Activated CD8-positive, alpha-beta memory T cell treated with anti-CD3 and anti-CD28 coated beads, Interleukin-2, amount 50 U/mL, for 4 hours (primary cell): ENCODE measurements around the gene BSDC1.

Source experiments
- DNase-seq: peaks from one replicate; pipeline ENCODE4 v3.0.0-alpha.2; 2020

The BSDC1 gene

GRCh38 chr1:32335535-32335789 is 58.8 kb downstream of the BSDC1 start:
- no peak for DNase-seq

GRCh38 chr1:32334864-32335534 is 59.2 kb downstream of the BSDC1 start:
- DNase-seq = peak; percentile 71

- no peak for DNase-seq
Observed at GRCh38 chr1:32334274-32334861, 59.9 kb downstream of the BSDC1 start.

GRCh38 chr1:32333251-32333963 is 60.8 kb downstream of the BSDC1 start:
- no peak for DNase-seq

- DNase-seq = no peak
Observed at GRCh38 chr1:32332290-32333079, 61.8 kb downstream of the BSDC1 start.

GRCh38 chr1:32331549-32331948 is 62.7 kb downstream of the BSDC1 start:
- no peak for DNase-seq

GRCh38 chr1:32330558-32331151 is 63.6 kb downstream of the BSDC1 start:
- no peak for DNase-seq

GRCh38 chr1:32329931-32330466 is 64.2 kb downstream of the BSDC1 start:
- DNase-seq = no peak

- DNase-seq = no peak
Observed at GRCh38 chr1:32327204-32327603, 67.0 kb downstream of the BSDC1 start.

- no peak for DNase-seq
Observed at GRCh38 chr1:32321712-32322291, 72.4 kb downstream of the BSDC1 start.

GRCh38 chr1:32318127-32318869 is 75.9 kb downstream of the BSDC1 start:
- no peak for DNase-seq

GRCh38 chr1:32316903-32317277 is 77.4 kb downstream of the BSDC1 start:
- DNase-seq = no peak
